ENCODE data around the gene CCDC141. TPM values are rescaled to one million over a fixed set of nuclear protein-coding genes. Genes with fewer than 3 reads are reported as not detected.

The CCDC141 gene
- total RNA-seq, 6 donors from 2014 or later, result 18.5 to 126 (median 58.5) TPM

DNA sequence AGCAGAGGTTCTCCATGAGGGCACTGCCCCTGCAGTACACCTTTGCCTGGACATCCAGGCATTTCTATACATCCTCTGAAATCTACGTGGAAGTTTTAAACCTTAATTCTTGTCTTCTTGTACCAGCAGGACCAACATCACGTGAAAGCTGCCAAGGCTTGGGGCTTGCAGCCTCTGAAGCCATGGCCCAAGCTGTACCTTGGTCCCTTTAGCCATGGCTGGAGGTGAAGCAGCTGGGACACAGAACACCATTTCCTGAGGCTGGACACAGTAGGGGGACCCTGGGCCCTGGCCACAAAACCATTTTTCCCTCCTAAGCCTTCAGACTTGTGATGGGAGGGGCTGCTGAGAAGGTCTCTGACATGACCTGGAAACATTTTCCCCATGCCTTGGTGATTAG, 32.8 kb upstream of the CCDC141 start:
- 91 to 100% methylated on average over 2 of the region's 2 CpGs for WGBS, 2 donors
- no peaks in the 10 kb centered on the region for H3K27me3 ChIP-seq
- H3K27ac ChIP-seq, result no peak overlapping the region
- peaks cover 0 to 7% (median 2%) of the 10 kb centered on the region in 4 donors for H3K9me3 ChIP-seq
- DNase-seq (no peak), ATAC-seq (ENCODE audit: low FRiP score in 2 of 2) (peak in 1 of 2 donors; percentile 55)
- no peaks in the 10 kb centered on the region for H3K4me1 ChIP-seq
- TF ChIP-seq EP300 (IDR thresholded peaks at IDR 0.05), result no peak
- no peak for TF ChIP-seq POLR2AphosphoS5 (IDR thresholded peaks at IDR 0.05)
- TF ChIP-seq, protein P1, sequence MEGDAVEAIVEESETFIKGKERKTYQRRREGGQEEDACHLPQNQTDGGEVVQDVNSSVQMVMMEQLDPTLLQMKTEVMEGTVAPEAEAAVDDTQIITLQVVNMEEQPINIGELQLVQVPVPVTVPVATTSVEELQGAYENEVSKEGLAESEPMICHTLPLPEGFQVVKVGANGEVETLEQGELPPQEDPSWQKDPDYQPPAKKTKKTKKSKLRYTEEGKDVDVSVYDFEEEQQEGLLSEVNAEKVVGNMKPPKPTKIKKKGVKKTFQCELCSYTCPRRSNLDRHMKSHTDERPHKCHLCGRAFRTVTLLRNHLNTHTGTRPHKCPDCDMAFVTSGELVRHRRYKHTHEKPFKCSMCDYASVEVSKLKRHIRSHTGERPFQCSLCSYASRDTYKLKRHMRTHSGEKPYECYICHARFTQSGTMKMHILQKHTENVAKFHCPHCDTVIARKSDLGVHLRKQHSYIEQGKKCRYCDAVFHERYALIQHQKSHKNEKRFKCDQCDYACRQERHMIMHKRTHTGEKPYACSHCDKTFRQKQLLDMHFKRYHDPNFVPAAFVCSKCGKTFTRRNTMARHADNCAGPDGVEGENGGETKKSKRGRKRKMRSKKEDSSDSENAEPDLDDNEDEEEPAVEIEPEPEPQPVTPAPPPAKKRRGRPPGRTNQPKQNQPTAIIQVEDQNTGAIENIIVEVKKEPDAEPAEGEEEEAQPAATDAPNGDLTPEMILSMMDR (IDR thresholded peaks at IDR 0.05), result no peak
- TF ChIP-seq POLR2A (IDR thresholded peaks at IDR 0.05), result no peak
- no peak overlapping the region for H3K4me3 ChIP-seq
- H3K36me3 ChIP-seq, result no peaks in the 10 kb centered on the region

DNA sequence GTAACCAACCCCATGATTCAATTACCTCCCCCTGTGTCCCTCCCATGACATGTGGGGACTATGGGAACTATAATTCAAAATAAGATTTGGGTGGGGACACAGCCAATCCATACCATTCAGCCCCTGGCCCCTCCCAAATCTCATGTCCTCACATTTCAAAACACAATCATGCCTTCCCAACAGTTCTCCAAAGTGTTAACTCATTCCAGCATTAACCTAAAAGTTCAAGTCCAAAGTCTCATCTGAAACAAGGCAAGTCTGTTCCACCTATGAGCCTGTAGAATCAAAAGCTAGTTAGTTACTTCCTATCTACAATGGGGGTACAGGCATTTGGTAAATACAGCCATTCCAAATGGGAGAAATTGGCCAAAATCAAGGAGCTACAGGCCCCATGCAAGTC, 32.0 kb upstream of the CCDC141 start:
- Histone ChIP-seq H3K9me3 (peaks cover 0 to 7% (median 2%) of the 10 kb centered on the region in 4 donors), H3K36me3 (no peaks in the 10 kb centered on the region), H3K4me1 (no peaks in the 10 kb centered on the region), H3K4me3 (no peak overlapping the region), H3K27ac (no peak overlapping the region), H3K27me3 (no peaks in the 10 kb centered on the region)
- TF ChIP-seq, protein P1 (IDR thresholded peaks at IDR 0.05), result no peak
- TF ChIP-seq POLR2AphosphoS5 (IDR thresholded peaks at IDR 0.05), result no peak
- TF ChIP-seq POLR2A (IDR thresholded peaks at IDR 0.05), result no peak
- TF ChIP-seq EP300 (IDR thresholded peaks at IDR 0.05), result no peak
- no peak for DNase-seq
- ATAC-seq (ENCODE audit: low FRiP score in 2 of 2), result no peak

DNA sequence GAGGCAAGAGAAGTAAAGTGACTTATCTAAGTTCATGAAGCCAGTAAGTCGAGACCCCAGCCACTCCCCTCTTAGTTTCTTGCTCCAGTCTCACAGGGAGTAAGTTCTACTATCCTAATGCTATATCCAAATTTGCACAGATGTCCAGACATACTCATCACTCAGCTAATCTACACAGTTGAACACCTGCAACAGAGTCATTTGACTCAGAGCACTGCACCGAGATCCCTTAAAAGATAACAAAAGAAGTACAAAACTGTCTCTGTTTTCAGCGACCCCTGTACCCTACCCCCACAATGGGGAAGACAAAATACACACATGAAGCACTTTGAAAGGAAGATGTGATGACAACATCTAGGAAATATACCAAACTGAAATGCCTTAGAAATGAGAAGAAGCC, 22.6 kb upstream of the CCDC141 start:
- H3K27ac ChIP-seq, result no peak overlapping the region
- H3K9me3 ChIP-seq, result no peaks in the 10 kb centered on the region
- H3K36me3 ChIP-seq, result no peaks in the 10 kb centered on the region
- no peak overlapping the region for H3K4me3 ChIP-seq
- no peaks in the 10 kb centered on the region for H3K27me3 ChIP-seq
- 68 to 77% methylated on average over 3 of the region's 3 CpGs for WGBS, 2 donors
- TF ChIP-seq, protein P1 (IDR thresholded peaks at IDR 0.05), result no peak
- TF ChIP-seq POLR2A (IDR thresholded peaks at IDR 0.05) (no peak), POLR2AphosphoS5 (IDR thresholded peaks at IDR 0.05) (no peak), EP300 (IDR thresholded peaks at IDR 0.05) (no peak)
- no peak for ATAC-seq (ENCODE audit: low FRiP score in 2 of 2)
- H3K4me1 ChIP-seq, result no peaks in the 10 kb centered on the region
- no peak for DNase-seq

DNA sequence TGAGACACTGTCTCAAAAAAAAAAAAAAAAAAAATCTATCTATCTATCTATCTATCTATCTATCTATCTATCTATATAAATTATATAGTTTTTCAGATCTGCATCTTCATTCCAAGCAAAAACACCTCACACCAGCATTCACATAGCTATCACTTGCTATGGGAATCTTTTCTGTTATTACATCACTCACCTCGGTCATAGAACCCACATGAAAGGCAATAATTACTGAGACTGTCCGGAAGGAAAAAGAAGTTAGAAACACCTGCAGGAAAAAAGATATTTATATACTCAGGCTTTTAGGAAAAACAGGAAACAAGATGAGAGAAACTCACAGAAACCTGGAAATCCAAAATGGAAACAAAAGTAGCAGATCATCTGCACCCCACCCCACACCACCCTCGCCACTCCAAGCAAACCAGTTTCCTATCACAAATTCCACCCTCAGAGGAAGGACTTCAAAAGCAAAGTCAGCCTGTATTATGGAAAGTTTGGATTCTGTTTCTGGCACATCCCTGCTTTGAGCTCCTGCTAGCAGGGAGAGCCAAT, 21.9 kb upstream of the CCDC141 start:
- Histone ChIP-seq H3K27ac (no peak overlapping the region), H3K9me3 (no peaks in the 10 kb centered on the region), H3K4me3 (no peak overlapping the region), H3K4me1 (no peaks in the 10 kb centered on the region), H3K27me3 (no peaks in the 10 kb centered on the region), H3K36me3 (no peaks in the 10 kb centered on the region)
- WGBS, 2 donors, result 58 to 73% methylated on average over 3 of the region's 3 CpGs
- TF ChIP-seq EP300 (IDR thresholded peaks at IDR 0.05) (no peak), POLR2AphosphoS5 (IDR thresholded peaks at IDR 0.05) (no peak), POLR2A (IDR thresholded peaks at IDR 0.05) (no peak)
- TF ChIP-seq, protein P1 (IDR thresholded peaks at IDR 0.05), result no peak
- ATAC-seq (ENCODE audit: low FRiP score in 2 of 2) (no peak), DNase-seq (no peak)

DNA sequence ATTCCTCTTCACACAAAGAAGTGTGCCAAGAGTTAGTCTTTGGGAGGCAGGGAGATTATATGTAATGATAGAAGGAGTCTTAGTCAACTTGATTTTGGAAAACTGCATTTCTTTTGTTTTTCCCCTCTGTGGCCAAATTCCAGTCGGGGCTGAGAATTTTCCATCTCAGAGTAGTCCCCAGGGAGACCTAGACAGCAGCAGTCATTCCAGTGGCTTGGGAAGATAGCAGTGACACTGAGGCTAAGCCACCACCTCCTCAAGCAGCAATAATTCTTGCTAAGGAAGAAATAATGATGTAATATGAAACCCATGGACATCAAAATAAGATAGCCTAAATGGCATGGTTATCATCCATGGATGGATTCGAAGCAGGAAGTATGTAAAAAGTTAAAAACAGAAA, 21.0 kb upstream of the CCDC141 start:
- no peaks in the 10 kb centered on the region for H3K36me3 ChIP-seq
- no peaks in the 10 kb centered on the region for H3K4me1 ChIP-seq
- DNase-seq, result no peak
- H3K27ac ChIP-seq, result no peak overlapping the region
- H3K27me3 ChIP-seq, result no peaks in the 10 kb centered on the region
- no peaks in the 10 kb centered on the region for H3K9me3 ChIP-seq
- TF ChIP-seq POLR2AphosphoS5 (IDR thresholded peaks at IDR 0.05) (no peak), EP300 (IDR thresholded peaks at IDR 0.05) (no peak), POLR2A (IDR thresholded peaks at IDR 0.05) (no peak)
- TF ChIP-seq, protein P1 (IDR thresholded peaks at IDR 0.05), result no peak
- 72 to 87% methylated on average over 2 of the region's 2 CpGs for WGBS, 2 donors
- no peak for ATAC-seq (ENCODE audit: low FRiP score in 2 of 2)
- H3K4me3 ChIP-seq, result no peak overlapping the region

All from upper lobe of left lung (tissue), 6 donors.